Upper lobe of left lung (tissue), 6 donors: Measurements from ENCODE around the gene NOL4L. TPM values are rescaled to one million over a fixed set of nuclear protein-coding genes. Genes with fewer than 3 reads are reported as not detected.

Source experiments
- ATAC-seq, 2 donors: fragments of 200-7000 bp; cut with Tn5 transposase; one replicate each; pipeline ENCODE4 v1.9.1; 2022; ENCODE audit warnings: mild to moderate bottlenecking in 2 of 2, moderate library complexity in 2 of 2; ENCODE audit not compliant: low FRiP score in 2 of 2
- DNase-seq, 2 donors: peaks; one replicate each; pipeline ENCODE4 v3.0.0-alpha.2; 2019 to 2020
- H3K27ac ChIP-seq, 4 donors: fragments of 200-600 bp; sonication (generic); one replicate each; pipeline ENCODE4 v1.5.1; 2016 to 2019
- H3K27me3 ChIP-seq, 4 donors: fragments of 200-600 bp; sonication (generic); one replicate each; pipeline ENCODE4 v1.5.1; 2017 to 2019
- H3K36me3 ChIP-seq, 4 donors: fragments of 200-600 bp; sonication (generic); one replicate each; pipeline ENCODE4 v1.5.1; 2016 to 2019
- H3K4me1 ChIP-seq, 4 donors: fragments of 200-600 bp; sonication (generic); one replicate each; pipeline ENCODE4 v1.5.1; 2018 to 2019
- H3K4me3 ChIP-seq, 4 donors: fragments of 200-600 bp; sonication (generic); one replicate each; pipeline ENCODE4 v1.5.1; 2017 to 2019; ENCODE audit warnings: mild to moderate bottlenecking in 2 of 4, moderate library complexity in 1 of 4
- H3K9me3 ChIP-seq, 4 donors: fragments of 200-600 bp; sonication (generic); one replicate each; pipeline ENCODE4 v1.5.1; 2018 to 2019
- EP300 ChIP-seq, 4 donors: sonication (generic); formaldehyde crosslinking; IDR thresholded peaks; one replicate each; pipeline ENCODE4 v1.5.1; 2017; ENCODE audit warnings: antibody characterized with exemption in 4 of 4, control low read depth in 2 of 4
- POLR2A ChIP-seq, 4 donors: fragments of 450-650 bp; IDR thresholded peaks; one replicate each; pipeline ENCODE4 v1.5.1; 2016 to 2017; ENCODE audit warnings: antibody characterized with exemption in 4 of 4, mild to moderate bottlenecking in 2 of 4
- POLR2AphosphoS5 ChIP-seq, 2 donors: sonication (generic); formaldehyde crosslinking; IDR thresholded peaks; one replicate each; pipeline ENCODE4 v1.5.1; 2017; ENCODE audit warnings: antibody characterized with exemption in 2 of 2
- WGBS, 2 donors: methylation state at CpG; one replicate each; pipeline ENCODE4 v1.1.5; 2017 to 2018; 5-methylcytosine and 5-hydroxymethylcytosine counted together
- total RNA-seq, 6 donors: library from RNA; depleted of rRNA in 4 of 6; stranded (reverse); fragments of >200 nt in 4 of 6; gene quantifications; one replicate each; pipeline versions ENCODE4 v1.1.0 to v1.2.1, GENCODE V29; 2016 to 2021
- TF ChIP-seq, protein P1 (sequence below), 6 experiments: fragments of 450-650 bp in 4 of 6; fragments of 200-600 bp in 2 of 6; sonication (generic) in 2 of 6; IDR thresholded peaks; one replicate each; pipeline ENCODE4 v1.5.1; 2016 to 2019; ENCODE audit warnings: antibody characterized with exemption in 6 of 6
- donor health status: DM: no; HTN: no; CAD: no; lungs with moderate emphysema.
- donor health status: DM: no; HTN: yes; CAD: no; lungs with severe emphysema.

The NOL4L gene
- total RNA-seq, 6 donors from 2014 or later: 13.4 to 40.2 (median 19.0) TPM

- TF ChIP-seq EP300 (IDR thresholded peaks at IDR 0.05): no peak
- TF ChIP-seq POLR2A (IDR thresholded peaks at IDR 0.05): no peak
- no peak for TF ChIP-seq POLR2AphosphoS5 (IDR thresholded peaks at IDR 0.05)
- TF ChIP-seq, protein P1, sequence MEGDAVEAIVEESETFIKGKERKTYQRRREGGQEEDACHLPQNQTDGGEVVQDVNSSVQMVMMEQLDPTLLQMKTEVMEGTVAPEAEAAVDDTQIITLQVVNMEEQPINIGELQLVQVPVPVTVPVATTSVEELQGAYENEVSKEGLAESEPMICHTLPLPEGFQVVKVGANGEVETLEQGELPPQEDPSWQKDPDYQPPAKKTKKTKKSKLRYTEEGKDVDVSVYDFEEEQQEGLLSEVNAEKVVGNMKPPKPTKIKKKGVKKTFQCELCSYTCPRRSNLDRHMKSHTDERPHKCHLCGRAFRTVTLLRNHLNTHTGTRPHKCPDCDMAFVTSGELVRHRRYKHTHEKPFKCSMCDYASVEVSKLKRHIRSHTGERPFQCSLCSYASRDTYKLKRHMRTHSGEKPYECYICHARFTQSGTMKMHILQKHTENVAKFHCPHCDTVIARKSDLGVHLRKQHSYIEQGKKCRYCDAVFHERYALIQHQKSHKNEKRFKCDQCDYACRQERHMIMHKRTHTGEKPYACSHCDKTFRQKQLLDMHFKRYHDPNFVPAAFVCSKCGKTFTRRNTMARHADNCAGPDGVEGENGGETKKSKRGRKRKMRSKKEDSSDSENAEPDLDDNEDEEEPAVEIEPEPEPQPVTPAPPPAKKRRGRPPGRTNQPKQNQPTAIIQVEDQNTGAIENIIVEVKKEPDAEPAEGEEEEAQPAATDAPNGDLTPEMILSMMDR (IDR thresholded peaks at IDR 0.05): no peak
- WGBS, 2 donors: 77 to 86% methylated on average over 7 to 15 of the region's 15 CpGs
- DNase-seq: no peak
- Histone ChIP-seq H3K36me3 (peaks cover 0 to 3% (median 1%) of the 10 kb centered on the region in 4 donors), H3K9me3 (no peaks in the 10 kb centered on the region), H3K4me1 (peaks cover 38 to 58% (median 53%) of the 10 kb centered on the region in 4 donors), H3K27me3 (no peaks in the 10 kb centered on the region), H3K4me3 (no peak overlapping the region), H3K27ac (peak overlapping the region; percentile 60 to 70 (median 66))
- ATAC-seq: no peak
Measured at GRCh38 chr20:32462900-32463641, 122.1 kb downstream of the NOL4L start.

DNA sequence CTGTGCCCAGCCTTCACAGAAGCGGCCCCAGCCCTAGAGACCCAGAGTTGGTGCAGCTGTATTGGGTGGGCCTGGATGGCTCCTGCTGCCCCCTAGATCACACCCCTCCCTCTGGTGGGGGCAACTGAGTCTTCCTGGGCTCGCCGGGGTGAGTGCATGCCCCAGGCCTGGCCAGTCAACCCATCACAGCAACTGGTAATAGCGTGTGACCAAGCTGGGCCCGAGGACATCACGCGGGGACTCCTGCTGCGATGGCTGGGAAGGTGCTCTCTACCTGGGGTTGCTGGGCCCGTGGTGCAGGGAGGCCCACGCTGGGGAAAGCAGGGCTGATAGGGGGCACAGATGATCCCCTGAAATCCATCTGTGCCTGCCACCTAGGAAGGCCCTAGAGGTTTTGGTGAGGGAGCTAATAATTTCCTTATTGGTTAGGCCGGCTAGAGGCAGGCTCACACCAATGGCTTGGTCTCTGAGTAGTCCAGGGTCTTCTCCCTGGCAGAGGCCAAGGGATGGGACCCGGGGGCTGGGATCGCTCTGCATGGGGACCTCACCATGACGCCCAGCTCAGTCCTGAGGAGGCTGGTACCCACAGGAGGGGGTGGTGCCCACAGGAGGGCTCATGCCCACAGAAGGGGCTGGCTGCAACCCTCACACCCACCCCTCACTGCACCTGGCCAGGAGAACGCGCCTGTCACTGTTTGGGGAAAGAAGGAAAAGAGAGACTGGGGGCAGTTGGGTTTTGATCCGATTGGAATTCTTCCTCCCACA is 123.1 kb downstream of the NOL4L start:
- Histone ChIP-seq H3K27ac (peak overlapping the region in 1 of 4 donors; percentile 8), H3K4me1 (peaks cover 39 to 59% (median 54%) of the 10 kb centered on the region in 4 donors), H3K27me3 (no peaks in the 10 kb centered on the region), H3K9me3 (no peaks in the 10 kb centered on the region), H3K36me3 (peaks cover 0 to 3% (median 1%) of the 10 kb centered on the region in 4 donors), H3K4me3 (no peak overlapping the region)
- TF ChIP-seq, protein P1 (IDR thresholded peaks at IDR 0.05): no peak
- TF ChIP-seq POLR2A (IDR thresholded peaks at IDR 0.05) (no peak), EP300 (IDR thresholded peaks at IDR 0.05) (no peak), POLR2AphosphoS5 (IDR thresholded peaks at IDR 0.05) (no peak)
- 92 to 97% methylated on average over 5 to 14 of the region's 17 CpGs for WGBS, 2 donors
- ATAC-seq (no peak), DNase-seq (no peak)

DNA sequence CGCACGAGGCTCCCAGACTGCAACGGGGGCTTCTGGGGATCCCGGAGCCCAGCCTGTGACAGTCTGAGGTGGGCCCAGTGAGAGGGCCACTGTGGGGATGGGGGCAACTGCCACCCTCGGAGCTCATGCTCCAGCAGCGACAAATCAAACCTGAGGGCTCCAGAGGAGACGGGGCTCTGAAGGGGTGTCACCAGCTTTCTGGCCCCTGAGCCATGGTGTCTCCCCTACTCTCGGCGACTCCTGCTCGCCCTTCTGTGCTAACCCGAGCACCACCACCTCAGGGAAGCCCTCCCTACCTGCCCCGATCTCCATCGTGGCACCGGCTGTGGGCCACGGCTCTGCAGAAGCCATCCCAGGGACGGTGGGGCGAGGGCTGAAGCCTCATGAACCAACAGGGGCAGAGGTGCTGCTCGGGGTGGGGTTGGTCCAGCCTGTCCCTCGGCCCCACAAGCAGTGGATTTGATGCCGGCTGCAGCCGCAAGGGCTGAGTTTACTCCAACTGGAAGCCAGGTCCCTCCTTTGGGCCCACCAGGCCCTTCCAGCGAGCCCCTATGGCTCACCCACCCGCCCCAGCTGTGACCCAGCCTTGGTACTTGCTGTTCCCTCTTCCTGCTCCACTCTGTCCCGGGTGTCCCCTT is 124.3 kb downstream of the NOL4L start:
- H3K27ac ChIP-seq: no peak overlapping the region
- TF ChIP-seq POLR2AphosphoS5 (IDR thresholded peaks at IDR 0.05) (no peak), EP300 (IDR thresholded peaks at IDR 0.05) (no peak), POLR2A (IDR thresholded peaks at IDR 0.05) (no peak)
- TF ChIP-seq, protein P1 (IDR thresholded peaks at IDR 0.05): no peak
- H3K9me3 ChIP-seq: no peaks in the 10 kb centered on the region
- WGBS, 2 donors: 93 to 94% methylated on average over 16 to 20 of the region's 24 CpGs
- no peak overlapping the region for H3K4me3 ChIP-seq
- H3K4me1 ChIP-seq: peaks cover 34 to 56% (median 48%) of the 10 kb centered on the region in 4 donors
- no peaks in the 10 kb centered on the region for H3K27me3 ChIP-seq
- DNase-seq (no peak), ATAC-seq (no peak)
- H3K36me3 ChIP-seq: peaks cover 0 to 10% (median 3%) of the 10 kb centered on the region in 4 donors

- ATAC-seq (no peak), DNase-seq (no peak)
- TF ChIP-seq POLR2AphosphoS5 (IDR thresholded peaks at IDR 0.05) (no peak), EP300 (IDR thresholded peaks at IDR 0.05) (no peak), POLR2A (IDR thresholded peaks at IDR 0.05) (no peak)
- TF ChIP-seq, protein P1 (IDR thresholded peaks at IDR 0.05): no peak
- Histone ChIP-seq H3K27me3 (no peaks in the 10 kb centered on the region), H3K4me1 (peaks cover 28 to 50% (median 43%) of the 10 kb centered on the region in 4 donors), H3K27ac (no peak overlapping the region), H3K9me3 (no peaks in the 10 kb centered on the region), H3K36me3 (peaks cover 0 to 14% (median 5%) of the 10 kb centered on the region in 4 donors), H3K4me3 (no peak overlapping the region)
- WGBS, 2 donors: 88 to 89% methylated on average over 15 of the region's 15 CpGs
Measured at GRCh38 chr20:32460231-32460630, 124.9 kb downstream of the NOL4L start.
